GM20000 (cell line): ENCODE measurements around the gene AGBL5.

Experiments
- DNase-seq: peaks from one replicate; pipeline ENCODE4 v3.0.0; 2012; ENCODE audit warnings: low spot score
- CTCF ChIP-seq: IDR thresholded peaks from 2 replicates; pipeline ENCODE4 v1.5.1; 2012; ENCODE audit warnings: mild to moderate bottlenecking, control low read depth; ENCODE audit errors: extremely low read depth, missing control alignments

AGBL5 gene

GRCh38 chr2:27025281-27025800 lies 26.1 kb upstream of the AGBL5 start:
- no peak for TF ChIP-seq CTCF
- no peak for DNase-seq

- TF ChIP-seq CTCF = no peak
- DNase-seq = no peak
Measured at GRCh38 chr2:27025861-27026851, 25.3 kb upstream of the AGBL5 start.

- TF ChIP-seq CTCF = no peak
- DNase-seq = no peak
Measured at GRCh38 chr2:27027211-27027651, 24.2 kb upstream of the AGBL5 start.

GRCh38 chr2:27029051-27029450 lies 22.4 kb upstream of the AGBL5 start:
- TF ChIP-seq CTCF = no peak

GRCh38 chr2:27032495-27033252 lies 18.8 kb upstream of the AGBL5 start, which contains the start of gene TMEM214:
Gene TMEM214 (plus strand): TSS chr2:27032965. CDS start chr2:27033016, 51 bp downstream.
- peak; percentile 96 for DNase-seq
- no peak for TF ChIP-seq CTCF

More at GRCh38 chr2:27029051-27029450, 22.4 kb upstream of the AGBL5 start:
- DNase-seq = no peak

GRCh38 chr2:27033253-27033852 lies 18.1 kb upstream of the AGBL5 start:
- no peak for TF ChIP-seq CTCF
- DNase-seq = no peak
